Ramos (cell line): ENCODE measurements around the gene PDPN.

Experiments
- in situ Hi-C: fragments of 300-500 bp; cut with MboI; formaldehyde crosslinking; loops from one replicate; pipeline ENCODE4 v1.14.3; 2022; ENCODE audit warnings: low sequenced_read_pairs; ENCODE audit not compliant: unreplicated experiment

PDPN gene

DNA sequence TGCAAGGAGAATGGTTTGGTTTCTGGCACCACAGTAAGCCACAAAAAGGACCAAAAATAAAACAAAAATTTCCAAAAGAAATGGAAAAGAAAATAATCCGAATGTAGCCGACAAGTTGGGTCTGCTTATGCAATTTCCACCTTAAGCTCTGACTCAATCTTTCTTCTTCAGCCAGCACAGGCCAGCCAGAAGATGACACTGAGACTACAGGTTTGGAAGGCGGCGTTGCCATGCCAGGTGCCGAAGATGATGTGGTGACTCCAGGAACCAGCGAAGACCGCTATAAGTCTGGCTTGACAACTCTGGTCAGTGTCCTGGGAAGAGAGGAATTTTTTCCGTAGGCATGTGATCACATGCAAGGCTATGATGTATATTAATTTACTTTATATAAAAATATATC lies 23.4 kb downstream of the PDPN start:
- in situ Hi-C loops, result no loop called here

DNA sequence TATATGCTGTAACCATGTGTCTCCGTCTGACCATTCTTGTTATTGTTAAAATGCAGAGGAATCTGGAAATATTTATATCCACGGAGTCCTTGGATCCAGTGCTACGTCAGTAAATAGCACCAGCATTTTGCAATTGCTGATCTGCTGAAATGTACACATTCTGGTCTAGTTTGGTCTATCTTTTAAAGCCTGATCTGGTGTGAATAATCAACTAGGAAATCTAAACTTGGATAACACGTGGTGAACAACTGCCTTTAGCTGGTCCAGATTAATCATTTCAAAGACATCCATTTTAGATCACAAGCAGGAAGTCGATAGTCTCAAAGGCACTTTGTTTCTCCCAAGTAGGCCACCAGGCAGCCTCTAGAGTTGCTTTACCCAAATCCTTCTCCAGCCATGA lies 32.6 kb downstream of the PDPN start:
- in situ Hi-C loops, result no loop called here

DNA sequence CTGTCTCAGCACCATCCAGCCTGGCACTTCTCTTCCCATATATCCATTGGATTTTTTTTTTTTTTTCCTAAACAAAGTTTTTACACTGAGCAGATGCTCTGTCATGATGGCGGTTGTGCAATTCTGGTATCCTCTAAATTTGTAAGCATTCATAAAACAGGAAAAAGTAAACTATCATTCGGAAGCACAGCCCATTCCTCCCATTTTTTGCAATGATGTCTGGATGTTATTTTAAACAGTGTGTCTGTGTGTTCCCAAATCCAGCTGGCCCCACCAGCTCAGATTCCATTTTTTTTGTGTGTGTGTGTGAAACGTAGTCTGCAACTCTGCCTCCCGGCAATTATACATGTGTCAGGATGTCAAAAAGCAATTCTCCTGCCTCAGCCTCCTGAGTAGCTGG lies 33.5 kb downstream of the PDPN start:
- in situ Hi-C loops, result no loop called here

DNA sequence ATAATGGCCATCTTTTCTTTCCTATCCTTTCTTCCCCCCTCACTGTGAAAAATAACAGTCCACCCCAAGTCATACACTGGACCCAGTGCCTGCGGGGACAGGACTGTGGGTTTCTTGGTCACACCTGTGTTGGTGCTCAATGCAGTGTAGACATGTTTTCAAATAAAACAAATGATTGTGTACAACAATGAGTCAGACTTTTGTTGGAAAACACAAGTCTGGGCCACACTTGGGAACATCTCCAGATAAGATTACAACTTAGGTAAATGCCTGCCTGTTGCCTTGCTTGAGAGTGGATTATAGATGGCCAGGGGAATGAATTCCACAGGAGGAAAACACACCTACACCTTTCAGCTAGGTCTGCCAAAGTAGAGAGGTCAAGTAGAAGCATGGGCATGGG lies 34.1 kb downstream of the PDPN start:
- in situ Hi-C loops, result no loop called here

DNA sequence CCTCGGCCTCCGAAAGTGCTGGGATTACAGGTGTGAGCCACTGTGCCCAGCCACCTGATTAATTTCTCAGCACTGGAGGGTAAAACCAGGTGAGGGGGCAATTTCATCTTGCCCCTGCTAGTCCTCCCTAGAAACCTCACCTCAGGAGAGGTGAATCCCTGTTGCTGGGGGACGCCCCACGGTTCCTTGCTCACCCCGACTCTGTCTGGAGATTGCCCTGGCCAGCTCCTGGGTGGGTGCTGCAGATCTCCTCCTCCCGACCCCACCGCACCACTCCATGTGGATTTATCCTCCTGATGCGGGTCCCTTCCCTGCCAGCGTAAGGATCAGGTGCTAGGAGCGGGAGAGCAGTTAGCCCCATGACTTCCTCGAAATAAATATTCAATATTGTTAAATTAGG lies 34.9 kb downstream of the PDPN start:
- in situ Hi-C loops, result no loop called here

DNA sequence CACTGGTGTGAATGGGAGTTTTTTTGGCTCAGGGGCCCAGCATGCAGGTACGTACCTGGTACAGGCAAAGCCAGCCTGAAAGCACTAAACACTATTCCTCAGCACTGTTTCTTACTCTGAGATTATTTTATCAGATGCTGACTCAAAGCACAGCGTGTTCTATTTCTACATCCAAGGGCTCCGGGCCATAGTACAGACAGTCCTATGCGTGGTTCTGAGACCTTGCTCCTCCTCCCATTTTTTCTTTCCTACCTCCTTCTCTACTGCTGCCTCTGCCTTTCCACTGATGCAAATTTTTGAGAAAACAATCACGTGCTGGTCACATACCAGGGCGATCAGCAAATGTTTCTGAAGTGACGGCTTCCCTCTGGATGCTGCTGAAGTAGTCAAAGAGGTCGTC lies 36.3 kb downstream of the PDPN start:
- in situ Hi-C loops, result no loop called here

DNA sequence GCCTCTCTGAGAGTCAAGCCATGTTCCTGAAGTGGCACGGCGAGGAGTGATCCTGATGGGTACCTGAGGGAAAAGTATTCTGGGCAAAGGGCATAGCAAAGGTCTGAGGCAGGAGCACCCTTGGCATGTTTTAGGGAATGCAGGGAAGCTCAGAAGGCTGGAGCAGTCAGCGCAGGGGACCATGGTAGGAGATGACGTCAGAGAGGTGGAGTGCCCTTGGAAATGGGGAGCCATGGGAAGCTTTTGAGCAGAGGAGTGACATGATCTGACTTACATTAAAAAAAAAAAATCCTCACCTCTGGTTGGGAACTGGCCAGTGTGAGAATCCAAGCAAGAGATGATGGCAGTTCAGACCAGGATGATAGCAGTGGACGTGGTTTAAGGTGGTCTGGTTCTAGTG lies 37.2 kb downstream of the PDPN start:
- in situ Hi-C loops, result no loop called here

DNA sequence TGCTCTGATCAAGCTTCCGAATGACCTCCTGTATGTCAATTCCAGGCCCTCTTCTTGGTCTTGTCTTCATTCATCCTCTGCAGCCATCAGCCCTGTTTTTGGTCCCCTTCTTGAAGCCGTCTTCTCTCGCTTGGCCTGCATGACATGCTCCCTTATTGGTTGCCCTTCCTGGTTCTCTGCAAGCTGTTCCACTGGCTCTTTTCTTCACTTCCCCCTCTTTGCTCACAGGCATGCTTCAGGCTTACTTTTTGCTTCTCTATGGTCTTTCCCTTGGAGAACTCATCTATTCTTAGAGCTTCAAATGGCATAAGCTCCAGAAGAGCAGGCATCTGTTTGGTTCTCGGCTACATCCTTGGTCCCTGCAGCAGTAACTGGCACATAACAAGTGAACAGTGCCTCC lies 38.8 kb downstream of the PDPN start:
- in situ Hi-C loops, result no loop called here

DNA sequence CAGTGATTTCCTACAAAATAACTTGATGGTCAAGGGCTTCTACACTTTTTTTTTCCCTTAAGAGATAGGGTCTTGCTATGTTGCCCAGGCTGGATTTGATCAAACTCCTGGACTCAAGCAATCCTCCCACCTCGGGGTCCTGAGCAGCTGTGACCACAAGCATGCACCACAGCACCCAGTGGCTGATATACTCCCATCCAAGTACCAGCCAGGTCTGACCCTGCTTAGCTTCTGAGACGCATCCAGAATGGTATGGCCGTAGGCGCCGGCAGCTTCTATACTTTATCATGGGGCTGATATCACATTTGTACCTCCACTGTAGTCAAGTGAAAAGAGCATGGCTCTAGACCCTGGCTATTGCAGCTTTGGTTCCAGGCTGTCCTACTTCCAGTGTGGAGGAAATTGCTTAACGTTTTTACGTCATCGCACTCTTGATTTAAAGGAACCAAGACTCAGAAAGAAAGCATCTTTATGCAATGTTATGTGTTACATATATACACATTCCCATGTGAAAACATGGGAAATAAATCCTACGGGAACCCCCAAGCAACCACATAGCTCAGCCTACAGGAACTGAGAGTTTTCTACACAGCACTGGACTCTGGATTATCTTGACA lies 39.5 kb downstream of the PDPN start:
- in situ Hi-C loops, result no loop called here

DNA sequence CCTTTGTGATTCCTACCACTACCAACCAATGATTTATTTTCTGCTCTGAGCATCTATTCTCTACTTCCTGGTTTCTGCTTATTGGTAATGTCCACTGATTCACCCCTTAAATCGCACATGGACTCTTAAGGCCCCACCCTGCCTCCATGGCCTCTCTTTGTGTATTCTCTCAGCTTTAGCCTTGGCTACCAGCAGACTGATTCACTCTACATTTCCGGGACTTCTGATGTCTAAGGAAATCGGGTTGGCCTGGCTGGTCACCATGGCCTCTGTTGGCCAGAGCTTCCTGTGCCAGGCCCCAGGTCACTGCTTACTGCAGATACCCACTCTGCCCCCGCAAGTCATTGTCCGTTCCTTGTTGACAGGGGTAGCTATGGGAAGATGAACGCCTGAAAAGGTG lies 40.9 kb downstream of the PDPN start:
- in situ Hi-C loops, result no loop called here

DNA sequence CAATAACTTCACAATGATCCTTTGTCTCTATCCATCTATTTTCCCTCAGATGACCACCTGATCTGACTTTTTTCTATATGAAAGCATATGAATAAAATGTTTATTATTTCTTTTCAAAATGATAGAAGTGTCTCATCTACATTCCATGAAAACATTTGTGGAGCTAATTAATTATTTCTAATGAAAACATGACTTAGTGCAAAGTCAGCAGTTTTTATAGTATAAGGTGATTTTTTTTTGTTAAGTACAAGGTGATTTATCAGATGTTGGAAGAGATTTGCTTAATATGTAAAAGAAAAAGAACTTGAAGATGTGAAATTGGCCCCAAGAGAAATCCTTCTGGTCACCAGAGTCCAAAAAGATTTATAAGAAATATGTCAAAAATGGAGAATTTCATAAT lies 43.5 kb downstream of the PDPN start:
- in situ Hi-C loops, result loop anchor here (25.0 kb wide), 1 partner anchor 335 kb away; no protein-coding TSS in a partner anchor

DNA sequence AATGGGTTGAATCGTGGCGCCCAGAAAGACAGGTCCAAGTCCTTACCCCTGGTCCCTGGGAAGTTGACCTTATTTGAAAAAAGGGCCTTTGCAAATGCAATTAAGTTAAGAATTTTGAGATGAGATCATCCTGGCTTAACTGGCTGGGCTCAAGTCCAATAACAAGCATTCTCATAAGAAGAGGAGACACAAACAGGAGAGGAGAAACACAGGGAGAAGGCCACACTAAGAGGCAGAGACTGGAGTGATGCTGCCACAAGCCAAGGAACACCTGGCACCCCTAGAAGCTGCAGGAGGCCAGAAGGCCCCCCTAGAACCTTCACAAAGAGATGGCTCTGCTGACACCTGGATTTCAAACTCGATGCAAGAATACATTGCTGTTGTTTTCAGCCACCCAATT lies 44.6 kb downstream of the PDPN start:
- in situ Hi-C loops, result loop anchor here (25.0 kb wide), 1 partner anchor 334 kb away; no protein-coding TSS in a partner anchor

DNA sequence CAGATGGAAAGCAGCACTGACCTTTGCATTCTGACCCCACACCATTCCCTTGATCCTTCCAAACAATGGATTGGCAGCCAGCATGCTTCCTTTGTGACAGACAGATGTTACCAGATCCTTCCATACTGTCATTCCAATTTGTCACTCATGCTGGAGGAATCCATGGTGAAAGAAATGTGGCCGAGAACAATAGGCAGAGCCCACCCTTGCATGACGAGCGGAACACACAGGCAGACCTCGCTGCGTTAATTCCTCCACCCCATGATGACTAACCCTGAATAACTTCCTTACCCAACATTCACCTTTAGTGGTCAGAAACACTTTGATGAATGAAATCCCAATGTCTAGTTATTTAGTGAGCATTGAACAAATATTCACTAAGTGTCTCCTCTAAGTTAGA lies 45.1 kb downstream of the PDPN start:
- in situ Hi-C loops, result loop anchor here (25.0 kb wide), 1 partner anchor 334 kb away; no protein-coding TSS in a partner anchor

DNA sequence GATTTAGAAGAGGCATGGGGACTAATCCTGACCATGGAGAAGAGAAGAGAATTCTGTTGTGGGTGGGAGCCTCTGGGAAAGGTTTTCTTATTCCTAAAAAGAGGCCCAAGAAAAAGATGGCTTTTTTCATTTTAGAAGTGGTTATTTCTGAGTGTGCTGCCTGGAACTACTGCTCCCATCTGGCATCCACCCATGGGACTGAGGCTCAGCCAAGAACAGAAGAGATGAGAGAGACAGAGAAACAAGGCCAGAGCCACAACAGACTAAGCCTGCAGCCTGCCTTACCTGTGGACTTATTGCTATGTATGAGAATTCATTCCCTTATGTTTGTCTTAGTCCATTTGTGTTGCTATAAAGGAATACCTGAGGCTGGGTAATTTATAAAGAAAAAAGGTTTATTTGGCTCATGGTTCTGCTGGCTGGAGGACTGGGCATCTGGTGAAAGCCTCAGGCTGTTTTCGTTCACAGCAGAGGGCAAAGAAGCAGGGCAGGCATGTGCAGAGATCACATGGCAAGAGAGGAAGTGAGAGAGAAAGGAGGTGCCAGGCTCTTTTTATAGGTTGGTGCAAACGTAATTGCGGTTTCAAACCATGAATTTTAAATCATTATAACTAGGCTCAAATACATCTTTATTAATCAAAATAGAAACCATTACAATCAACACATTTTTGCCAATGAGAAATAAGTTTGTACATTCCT lies 58.8 kb downstream of the PDPN start:
- in situ Hi-C loops, result loop anchor here (25.0 kb wide), 1 partner anchor 320 kb away; no protein-coding TSS in a partner anchor

DNA sequence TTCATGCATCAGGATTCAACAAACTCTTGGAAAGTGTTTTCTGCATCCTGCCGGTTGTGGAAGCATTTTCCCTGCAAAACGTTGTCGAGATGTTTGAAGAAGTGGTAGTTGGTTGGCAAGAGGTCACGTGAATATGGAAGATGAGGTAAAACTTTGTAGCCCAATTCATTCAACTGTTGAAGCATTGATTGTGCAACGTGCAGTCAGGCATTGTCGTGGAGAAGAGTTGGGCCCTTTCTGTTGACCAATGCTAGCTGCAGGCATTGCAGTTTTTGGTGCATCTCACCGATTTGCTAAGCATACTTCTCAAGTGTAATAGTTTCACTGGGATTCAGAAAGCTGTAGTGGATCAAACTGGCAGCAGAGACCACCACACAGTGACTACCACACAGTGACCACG lies 59.4 kb downstream of the PDPN start:
- in situ Hi-C loops, result loop anchor here (25.0 kb wide), 1 partner anchor 319 kb away; no protein-coding TSS in a partner anchor

DNA sequence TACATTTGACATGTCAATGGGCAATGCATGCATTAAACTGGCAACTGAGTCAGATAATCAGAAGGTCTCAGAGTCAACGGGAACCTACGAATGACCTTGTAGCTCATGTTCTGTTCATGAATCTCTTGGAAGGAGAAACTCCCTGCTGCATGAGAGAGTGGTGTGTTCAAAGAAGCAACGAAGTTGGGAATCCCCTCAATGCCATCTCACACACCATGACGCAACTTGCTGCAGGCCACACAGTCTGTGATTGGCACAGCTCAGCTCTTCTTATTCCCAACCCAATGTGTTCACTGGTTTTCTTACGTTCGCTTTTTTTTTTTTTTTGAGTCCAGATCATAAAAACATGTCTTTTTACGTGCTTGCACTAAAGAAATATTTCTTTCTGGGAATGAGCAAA lies 62.9 kb downstream of the PDPN start:
- in situ Hi-C loops, result loop anchor here (25.0 kb wide), 1 partner anchor 316 kb away; no protein-coding TSS in a partner anchor

DNA sequence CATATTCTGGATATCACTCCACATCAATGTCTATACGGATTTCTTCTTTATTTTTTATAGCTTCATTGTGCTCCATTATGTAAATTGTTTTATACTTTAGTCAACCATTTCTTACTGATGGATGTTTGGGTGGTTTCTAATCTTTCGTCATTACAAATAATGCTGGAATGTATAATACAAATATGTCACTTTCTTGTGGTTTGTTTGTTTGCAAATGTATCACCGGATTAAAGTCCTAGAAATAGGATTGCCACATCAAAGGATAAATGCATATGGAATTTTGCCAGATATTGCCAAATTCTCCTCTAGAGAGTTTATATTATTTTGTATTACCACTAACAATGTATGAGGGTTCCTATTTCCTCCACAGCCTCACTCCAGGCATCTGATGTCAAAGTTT lies 67.6 kb downstream of the PDPN start:
- in situ Hi-C loops, result no loop called here

DNA sequence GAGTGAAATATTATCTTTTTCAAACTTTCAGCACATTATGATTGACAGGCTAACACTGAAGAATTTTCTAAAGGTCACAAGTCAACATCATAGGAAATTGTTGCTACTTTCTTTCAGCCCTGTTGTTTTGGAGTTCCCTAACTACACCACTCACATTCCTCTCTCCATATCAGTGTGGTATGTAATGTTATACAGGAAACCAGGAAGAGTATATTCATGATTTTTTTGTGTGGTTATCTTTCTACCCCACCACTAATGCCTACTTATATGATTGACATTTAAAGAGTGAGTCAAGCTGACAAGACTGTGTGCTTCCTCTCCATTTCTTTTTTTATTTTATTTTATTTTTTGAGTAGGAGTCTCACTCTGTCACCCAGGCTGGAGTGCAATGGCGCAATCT lies 68.6 kb downstream of the PDPN start:
- in situ Hi-C loops, result no loop called here

DNA sequence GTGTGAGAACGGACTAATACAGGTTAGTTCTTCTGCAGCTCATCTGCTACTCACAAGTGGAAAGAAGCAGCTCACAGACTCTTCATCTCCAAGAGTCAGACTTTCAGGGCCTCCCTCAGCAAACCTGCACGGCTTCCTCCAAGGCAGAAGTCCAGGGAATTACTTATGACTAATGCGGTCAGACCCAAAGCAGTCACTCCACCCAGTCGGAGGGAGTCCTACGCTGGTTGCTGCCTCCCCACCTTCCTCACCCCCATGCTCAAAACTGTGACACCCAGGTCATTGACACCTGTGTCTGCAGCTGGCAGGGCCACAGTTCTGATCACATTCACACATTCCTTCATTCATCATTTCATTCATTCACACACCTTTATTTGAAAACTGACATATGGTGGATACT lies 77.9 kb downstream of the PDPN start:
- in situ Hi-C loops, result loop anchor here (5.0 kb wide), 1 partner anchor 146 kb away; no protein-coding TSS in a partner anchor

DNA sequence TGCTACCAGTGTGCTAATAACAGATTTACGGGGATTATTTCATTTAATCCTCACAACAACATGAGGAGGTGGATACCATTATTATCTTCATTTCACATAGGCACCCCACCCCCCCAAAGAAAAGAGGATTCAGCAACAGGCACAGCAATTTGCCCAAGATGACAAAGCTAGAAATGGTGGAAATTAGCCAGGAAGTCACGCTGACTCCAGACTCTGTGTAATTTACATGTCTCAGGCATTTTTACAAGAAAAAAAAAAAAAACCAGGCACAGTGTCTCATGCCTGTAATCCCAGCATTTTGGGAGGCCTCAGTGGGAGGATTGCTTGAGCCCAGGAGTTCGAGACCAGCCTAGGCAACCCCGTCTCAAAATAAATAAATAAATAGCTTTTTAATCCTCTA lies 78.9 kb downstream of the PDPN start:
- in situ Hi-C loops, result loop anchor here (5.0 kb wide), 1 partner anchor 145 kb away; no protein-coding TSS in a partner anchor

DNA sequence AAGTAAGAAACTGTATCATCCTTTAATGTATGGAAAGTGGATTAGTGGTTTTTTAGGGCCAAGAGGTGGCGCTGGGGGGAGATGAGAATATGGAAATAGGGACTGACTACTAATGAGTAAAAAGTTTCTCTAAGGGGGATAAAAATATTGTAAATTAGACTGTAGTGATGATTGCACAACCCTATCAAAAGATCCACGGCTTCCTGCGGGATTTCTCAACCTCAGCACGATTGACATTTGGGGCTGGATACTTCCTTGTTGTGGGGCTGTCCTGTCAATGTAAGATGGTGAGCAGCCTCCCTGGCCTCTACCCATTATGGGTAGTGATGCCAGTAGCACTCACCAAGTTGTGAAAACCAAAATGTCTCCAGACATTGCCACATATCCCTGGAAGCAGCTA lies 80.3 kb downstream of the PDPN start:
- in situ Hi-C loops, result loop anchor here (5.0 kb wide), 1 partner anchor 143 kb away; no protein-coding TSS in a partner anchor

DNA sequence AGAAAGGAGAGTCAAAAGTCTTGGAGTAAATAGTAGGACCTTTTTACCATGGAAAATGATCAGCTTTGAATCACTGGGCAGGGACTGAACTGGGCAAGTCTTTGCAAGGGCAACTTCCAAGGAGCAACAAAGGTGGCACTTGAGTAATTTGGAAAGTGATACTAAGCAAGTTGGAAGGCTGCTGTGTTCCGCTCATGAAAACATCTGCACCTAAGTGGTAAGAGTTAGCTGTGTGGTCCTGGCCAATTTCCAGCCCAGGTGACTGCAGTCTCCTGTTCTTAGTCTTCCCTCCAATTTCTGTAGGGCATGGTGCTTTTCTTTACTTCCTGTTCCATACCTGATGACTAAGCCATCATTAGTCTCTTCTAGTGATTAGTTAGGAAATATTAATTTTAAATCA lies 80.8 kb downstream of the PDPN start:
- in situ Hi-C loops, result loop anchor here (5.0 kb wide), 1 partner anchor 143 kb away; no protein-coding TSS in a partner anchor
